HCT116 (cell line): ENCODE results near the gene ADGRV1. TPM values are rescaled to one million over a fixed set of nuclear protein-coding genes. Genes with fewer than 3 reads are reported as not detected.

ENCODE experiments used
- ATAC-seq: fragments of 200-7000 bp; cut with Tn5 transposase; 2 replicates; pipeline ENCODE4 v1.9.1; 2020; ENCODE audit warnings: mild to moderate bottlenecking, moderate library complexity
- BruUV-seq: library from RNA; stranded (reverse); fragments of 400-500 nt; replicated peaks from 2 replicates; lab custom pipeline; 2021; lab: Mats Ljungman, UMichigan
- CTCF ChIA-PET: fragments of 300-600 bp; sonication (Branson Sonifier 250); formaldehyde crosslinking; loops from one replicate; lab custom pipeline; 2021; ENCODE audit warnings: antibody characterized with exemption; lab: Charles Lee
- POLR2A ChIA-PET: fragments of 300-600, 350-600 bp; sonication (Branson Sonifier 250); formaldehyde crosslinking; loops from one replicate; lab custom pipeline; 2021; ENCODE audit warnings: antibody characterized with exemption; lab: Charles Lee
- RAD21 ChIA-PET, 2 experiments: fragments of 300-600 bp; sonication (Branson Sonifier 250); formaldehyde crosslinking; loops; one replicate each; lab custom pipeline; 2023; ENCODE audit warnings: low total read pairs in 2 of 2; ENCODE audit not compliant: uncharacterized antibody in 2 of 2, unreplicated experiment in 2 of 2, low non-redundant PET in 1 of 2; lab: Charles Lee
- DNase-seq: peaks from one replicate; pipeline ENCODE4 v3.0.0-alpha.2; 2010; ENCODE audit warnings: low read depth, low spot score
- H2AFZ ChIP-seq: fragments of 200-600 bp; shearing (Covaris generic), sonication (generic); 2 replicates; pipeline ENCODE4 v1.6.1; 2017; ENCODE audit warnings: low read depth, mixed run types, mixed read lengths, antibody characterized with exemption, low read length; ENCODE audit not compliant: poor library complexity, severe bottlenecking
- H3K27ac ChIP-seq: 2 replicates; pipeline ENCODE4 v1.5.1; 2012; ENCODE audit warnings: low read depth, low read length
- H3K27me3 ChIP-seq: fragments of 200-600 bp; sonication (generic); 2 replicates; pipeline ENCODE4 v1.6.1; 2016; ENCODE audit warnings: mixed run types, low read length, mixed read lengths; ENCODE audit not compliant: insufficient read depth
- H3K36me3 ChIP-seq, 2 experiments: fragments of 200-500 bp in 1 of 2; fragments of 200-600 bp in 1 of 2; sonication (Bioruptor generic) in 1 of 2; sonication (generic) in 1 of 2; 2 replicates each; pipeline versions ENCODE4 v1.5.1 to v1.6.1; 2014 to 2016; ENCODE audit warnings: low read length in 2 of 2, inconsistent platforms in 1 of 2, mixed read lengths in 1 of 2, mixed run types in 1 of 2; ENCODE audit not compliant: insufficient read depth in 2 of 2, control insufficient read depth in 1 of 2
- H3K4me1 ChIP-seq, 2 experiments: fragments of 200-600 bp in 1 of 2; sonication (generic) in 1 of 2; 2 replicates each; pipeline versions ENCODE4 v1.5.1 to v1.6.1; 2012 to 2017; ENCODE audit warnings: low read length in 2 of 2, inconsistent platforms in 1 of 2, mild to moderate bottlenecking in 1 of 2, mixed read lengths in 1 of 2, mixed run types in 1 of 2, moderate library complexity in 1 of 2; ENCODE audit not compliant: insufficient read depth in 2 of 2, control insufficient read depth in 1 of 2
- H3K4me2 ChIP-seq: fragments of 200-600 bp; sonication (generic); 2 replicates; pipeline ENCODE4 v1.6.1; 2017; ENCODE audit warnings: mixed run types, low read length, mixed read lengths
- H3K4me3 ChIP-seq, 2 experiments: fragments of 200-600 bp in 1 of 2; sonication (generic) in 1 of 2; replicated peaks in 1 of 2; 2 replicates each; pipeline ENCODE4 v1.5.1; 2011 to 2016; ENCODE audit warnings: low read length in 2 of 2, control low read depth in 1 of 2, low read depth in 1 of 2, mild to moderate bottlenecking in 1 of 2, mixed read lengths in 1 of 2, mixed run types in 1 of 2
- H3K79me2 ChIP-seq: fragments of 200-600 bp; sonication (generic); 2 replicates; pipeline ENCODE4 v1.6.1; 2017; ENCODE audit warnings: mild to moderate bottlenecking, mixed run types, low read length, moderate library complexity, mixed read lengths; ENCODE audit not compliant: insufficient read depth
- H3K9ac ChIP-seq: fragments of 200-600 bp; sonication (generic); 2 replicates; pipeline ENCODE4 v1.6.1; 2016; ENCODE audit warnings: low read length, mixed read lengths
- H3K9me2 ChIP-seq: fragments of 200-600 bp; sonication (generic), shearing (Covaris generic); 2 replicates; pipeline ENCODE4 v1.6.1; 2017; ENCODE audit warnings: mixed run types, mild to moderate bottlenecking, moderate library complexity; ENCODE audit not compliant: insufficient read depth
- H3K9me3 ChIP-seq, 2 experiments: fragments of 200-500 bp in 1 of 2; fragments of 200-600 bp in 1 of 2; sonication (Bioruptor generic) in 1 of 2; sonication (generic) in 1 of 2; 2 replicates each; pipeline ENCODE4 v1.6.1; 2014 to 2017; ENCODE audit warnings: low read length in 2 of 2, mixed read lengths in 2 of 2, inconsistent platforms in 1 of 2, low read depth in 1 of 2, mild to moderate bottlenecking in 1 of 2, mixed run types in 1 of 2, moderate library complexity in 1 of 2; ENCODE audit not compliant: control insufficient read depth in 1 of 2, insufficient read depth in 1 of 2
- H4K20me1 ChIP-seq: fragments of 200-600 bp; sonication (generic), shearing (Covaris generic); 2 replicates; pipeline ENCODE4 v1.6.1; 2017; ENCODE audit warnings: mixed run types, mild to moderate bottlenecking, moderate library complexity; ENCODE audit not compliant: insufficient read depth
- CEBPB ChIP-seq: IDR thresholded peaks from 2 replicates; pipeline ENCODE4 v1.6.1; 2012; ENCODE audit warnings: low read depth
- EZH2 ChIP-seq: fragments of 200-600 bp; sonication (generic); IDR thresholded peaks from 2 replicates; pipeline ENCODE4 v1.6.1; 2017; ENCODE audit warnings: antibody characterized with exemption, mixed run types
- EZH2phosphoT487 ChIP-seq: fragments of 200-600 bp; IDR thresholded peaks from 2 replicates; pipeline ENCODE4 v1.6.1; 2018; ENCODE audit warnings: antibody characterized with exemption, borderline replicate concordance
- POLR2A ChIP-seq: IDR thresholded peaks from 2 replicates; pipeline ENCODE4 v1.7.0; 2011; ENCODE audit warnings: borderline replicate concordance; ENCODE audit not compliant: insufficient read depth, insufficient read length; ENCODE audit errors: extremely low read depth
- POLR2AphosphoS5 ChIP-seq: IDR thresholded peaks from 2 replicates; pipeline ENCODE4 v1.6.1; 2011; ENCODE audit warnings: mild to moderate bottlenecking, low read depth, low read length, moderate library complexity
- RAD21 ChIP-seq: IDR thresholded peaks from 2 replicates; pipeline ENCODE4 v1.6.1; 2012; ENCODE audit warnings: low read depth, mild to moderate bottlenecking
- SIN3A ChIP-seq: IDR thresholded peaks from 2 replicates; pipeline ENCODE4 v1.6.1; 2012; ENCODE audit warnings: low read depth
- SP1 ChIP-seq: IDR thresholded peaks from 2 replicates; pipeline ENCODE4 v1.6.1; 2012; ENCODE audit warnings: low read depth
- ZNF274 ChIP-seq: fragments of 200-500 bp; sonication (Bioruptor generic); IDR thresholded peaks from 2 replicates; pipeline ENCODE4 v1.6.1; 2014; ENCODE audit warnings: mild to moderate bottlenecking, low read depth, low read length, inconsistent platforms
- intact Hi-C: fragments of 100-400 bp; cut with micrococcal nuclease; formaldehyde crosslinking; loops from 2 replicates; pipeline ENCODE4 v1.10.0; 2022
- total RNA-seq: library from RNA; stranded (reverse); gene quantifications from one replicate; pipeline ENCODE4 v1.2.1, GENCODE V29; 2021; ENCODE audit not compliant: unreplicated experiment
- TF ChIP-seq, protein P1 (sequence below): IDR thresholded peaks from 2 replicates; pipeline ENCODE4 v1.6.1; 2012
- TF ChIP-seq, protein P2 (sequence below): IDR thresholded peaks from 2 replicates; pipeline ENCODE4 v1.6.1; 2012
- TF ChIP-seq, protein P3 (sequence below): IDR thresholded peaks from 2 replicates; pipeline ENCODE4 v1.6.1; 2012; ENCODE audit warnings: low read depth

The ADGRV1 gene
- total RNA-seq, 1 experiment from 2014 or later = 6.0 TPM

DNA sequence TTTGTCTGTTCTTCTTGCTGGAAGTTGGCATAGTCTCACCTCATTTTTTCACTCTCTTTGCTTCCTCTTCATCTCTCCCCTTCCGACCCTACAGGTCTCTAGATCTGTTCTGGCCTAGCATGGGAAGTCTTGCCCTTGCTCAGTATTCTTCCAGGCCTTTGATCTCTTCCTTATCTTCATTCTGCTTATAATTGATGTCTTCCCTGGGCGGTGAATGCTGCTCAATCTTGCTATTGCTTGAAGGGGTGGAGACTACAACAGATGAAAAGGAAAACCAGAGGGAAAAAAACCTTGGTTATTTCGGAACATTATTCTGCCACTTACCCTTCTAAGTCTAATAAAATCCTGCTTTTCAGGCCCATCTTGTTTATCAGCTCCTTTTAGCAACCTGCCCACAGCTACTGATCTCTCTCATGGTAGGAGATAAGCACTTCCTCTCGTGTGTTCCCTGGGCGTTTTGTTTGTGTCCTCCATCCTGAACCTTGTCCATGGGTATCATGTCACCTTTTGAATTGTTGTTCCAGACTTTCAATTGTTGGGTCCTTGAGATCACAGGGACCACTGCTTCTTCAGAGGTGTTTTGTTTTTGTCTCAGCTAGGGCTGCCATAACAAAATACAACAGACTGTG is 375.6 kb downstream of the ADGRV1 start:
- ChIA-PET CTCF (no interaction called here), POLR2A (no interaction called here), RAD21 (no interaction called here)
- DNase-seq (no peak), ATAC-seq (no peak)
- no peaks in the 10 kb centered on the region for H3K27me3 ChIP-seq
- intact Hi-C loops = loop anchor here (5.0 to 10.0 kb wide), 2 partner anchors 283 to 451 kb away; partner anchors contain the start of gene ARRDC3
- TF ChIP-seq SP1 (no peak), POLR2AphosphoS5 (no peak)
- H3K4me1 ChIP-seq = no peaks in the 10 kb centered on the region
- no peak overlapping the region for H3K9ac ChIP-seq
- no peaks in the 10 kb centered on the region for H3K9me2 ChIP-seq
- no TSS peak for BruUV-seq
- H3K36me3 ChIP-seq = no peaks in the 10 kb centered on the region
- H3K4me3 ChIP-seq = no peak overlapping the region
- no peaks in the 10 kb centered on the region for H4K20me1 ChIP-seq
- no peak overlapping the region for H3K27ac ChIP-seq
- H2AFZ ChIP-seq = no peak overlapping the region
- no peaks in the 10 kb centered on the region for H3K9me3 ChIP-seq
- H3K79me2 ChIP-seq = no peaks in the 10 kb centered on the region
- H3K4me2 ChIP-seq = no peak overlapping the region

DNA sequence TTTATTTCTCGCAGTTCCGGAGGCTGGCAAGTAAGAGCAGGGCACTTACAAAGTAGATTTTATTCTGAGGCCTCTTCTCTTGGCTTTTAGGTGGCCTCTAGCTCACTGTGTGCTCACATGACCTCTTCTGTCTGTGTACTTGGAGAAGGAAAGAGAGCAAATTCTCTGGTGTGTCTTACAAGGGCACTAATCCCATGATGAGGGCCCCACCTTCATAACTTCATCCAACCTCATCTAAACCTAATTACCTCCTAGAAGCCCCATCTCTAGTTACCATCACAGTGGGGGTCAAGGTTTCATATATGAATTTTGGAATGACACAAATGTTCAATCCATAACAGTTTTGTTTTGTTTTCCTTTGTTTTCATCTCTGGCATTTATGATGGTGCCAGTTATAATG is 376.1 kb downstream of the ADGRV1 start:
- CTCF ChIA-PET = no interaction called here
- no peak for ATAC-seq
- RAD21 ChIA-PET = no interaction called here

More for the DNA sequence above, 376.1 kb downstream of the ADGRV1 start:
- no peak overlapping the region for H3K4me2 ChIP-seq
- no peaks in the 10 kb centered on the region for H3K79me2 ChIP-seq
- no peaks in the 10 kb centered on the region for H3K36me3 ChIP-seq
- H3K27me3 ChIP-seq = no peaks in the 10 kb centered on the region
- POLR2A ChIA-PET = no interaction called here
- no peak for TF ChIP-seq ZNF274
- no peak for TF ChIP-seq POLR2A
- TF ChIP-seq, protein P1, sequence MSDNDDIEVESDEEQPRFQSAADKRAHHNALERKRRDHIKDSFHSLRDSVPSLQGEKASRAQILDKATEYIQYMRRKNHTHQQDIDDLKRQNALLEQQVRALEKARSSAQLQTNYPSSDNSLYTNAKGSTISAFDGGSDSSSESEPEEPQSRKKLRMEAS = no peak
- no peak for TF ChIP-seq POLR2AphosphoS5
- TF ChIP-seq, protein P2, sequence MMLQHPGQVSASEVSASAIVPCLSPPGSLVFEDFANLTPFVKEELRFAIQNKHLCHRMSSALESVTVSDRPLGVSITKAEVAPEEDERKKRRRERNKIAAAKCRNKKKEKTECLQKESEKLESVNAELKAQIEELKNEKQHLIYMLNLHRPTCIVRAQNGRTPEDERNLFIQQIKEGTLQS = no peak
- TF ChIP-seq EZH2 = no peak
- TF ChIP-seq, protein P3, sequence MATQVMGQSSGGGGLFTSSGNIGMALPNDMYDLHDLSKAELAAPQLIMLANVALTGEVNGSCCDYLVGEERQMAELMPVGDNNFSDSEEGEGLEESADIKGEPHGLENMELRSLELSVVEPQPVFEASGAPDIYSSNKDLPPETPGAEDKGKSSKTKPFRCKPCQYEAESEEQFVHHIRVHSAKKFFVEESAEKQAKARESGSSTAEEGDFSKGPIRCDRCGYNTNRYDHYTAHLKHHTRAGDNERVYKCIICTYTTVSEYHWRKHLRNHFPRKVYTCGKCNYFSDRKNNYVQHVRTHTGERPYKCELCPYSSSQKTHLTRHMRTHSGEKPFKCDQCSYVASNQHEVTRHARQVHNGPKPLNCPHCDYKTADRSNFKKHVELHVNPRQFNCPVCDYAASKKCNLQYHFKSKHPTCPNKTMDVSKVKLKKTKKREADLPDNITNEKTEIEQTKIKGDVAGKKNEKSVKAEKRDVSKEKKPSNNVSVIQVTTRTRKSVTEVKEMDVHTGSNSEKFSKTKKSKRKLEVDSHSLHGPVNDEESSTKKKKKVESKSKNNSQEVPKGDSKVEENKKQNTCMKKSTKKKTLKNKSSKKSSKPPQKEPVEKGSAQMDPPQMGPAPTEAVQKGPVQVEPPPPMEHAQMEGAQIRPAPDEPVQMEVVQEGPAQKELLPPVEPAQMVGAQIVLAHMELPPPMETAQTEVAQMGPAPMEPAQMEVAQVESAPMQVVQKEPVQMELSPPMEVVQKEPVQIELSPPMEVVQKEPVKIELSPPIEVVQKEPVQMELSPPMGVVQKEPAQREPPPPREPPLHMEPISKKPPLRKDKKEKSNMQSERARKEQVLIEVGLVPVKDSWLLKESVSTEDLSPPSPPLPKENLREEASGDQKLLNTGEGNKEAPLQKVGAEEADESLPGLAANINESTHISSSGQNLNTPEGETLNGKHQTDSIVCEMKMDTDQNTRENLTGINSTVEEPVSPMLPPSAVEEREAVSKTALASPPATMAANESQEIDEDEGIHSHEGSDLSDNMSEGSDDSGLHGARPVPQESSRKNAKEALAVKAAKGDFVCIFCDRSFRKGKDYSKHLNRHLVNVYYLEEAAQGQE = no peak
- TF ChIP-seq CEBPB = no peak
- TF ChIP-seq SIN3A = no peak
- no peak for TF ChIP-seq EZH2phosphoT487
- no peak for TF ChIP-seq RAD21
- intact Hi-C loops = loop anchor here (5.0 to 10.0 kb wide), 2 partner anchors 283 to 450 kb away; partner anchors contain the start of gene ARRDC3
- H3K4me3 ChIP-seq = no peak overlapping the region
- no peaks in the 10 kb centered on the region for H3K4me1 ChIP-seq
- no peaks in the 10 kb centered on the region for H4K20me1 ChIP-seq
- H3K9me3 ChIP-seq = no peaks in the 10 kb centered on the region
- no peak overlapping the region for H3K27ac ChIP-seq
- no TSS peak for BruUV-seq
- H3K9ac ChIP-seq = no peak overlapping the region
- H3K9me2 ChIP-seq = no peaks in the 10 kb centered on the region
- no peak for DNase-seq
- H2AFZ ChIP-seq = no peak overlapping the region
